Cardiac muscle cell (in vitro differentiated cells and primary cell): Measurements from ENCODE around the gene MGLL. TPM values are rescaled to one million over a fixed set of nuclear protein-coding genes. Genes with fewer than 3 reads are reported as not detected.

Experiments used
- DNase-seq, 2 donors: peaks; one replicate each; pipeline versions ENCODE4 v3.0.0 to v3.0.0-alpha.2; 2010 to 2017; ENCODE audit warnings: low read depth in 1 of 2, low spot score in 1 of 2
- H3K27ac ChIP-seq: fragments of 200-600 bp; sonication (generic); 2 replicates; pipeline ENCODE4 v1.5.1; 2016
- H3K27me3 ChIP-seq: fragments of 200-600 bp; sonication (generic); 2 replicates; pipeline ENCODE4 v1.6.0; 2016; ENCODE audit warnings: control low read depth
- H3K36me3 ChIP-seq: fragments of 200-600 bp; sonication (generic); 2 replicates; pipeline ENCODE4 v1.5.1; 2016; ENCODE audit warnings: control low read depth
- H3K4me1 ChIP-seq: fragments of 200-600 bp; sonication (generic); 2 replicates; pipeline ENCODE4 v1.8.1; 2017; ENCODE audit warnings: low read depth, mild to moderate bottlenecking, mixed run types
- H3K4me3 ChIP-seq: fragments of 200-600 bp; sonication (generic); 2 replicates; pipeline ENCODE4 v1.5.1; 2016; ENCODE audit warnings: mild to moderate bottlenecking
- H3K9me3 ChIP-seq: fragments of 200-600 bp; sonication (generic); 2 replicates; pipeline ENCODE4 v1.5.1; 2017; ENCODE audit warnings: low read depth, mild to moderate bottlenecking, control low read depth
- CTCF ChIP-seq: IDR thresholded peaks from 2 replicates; pipeline ENCODE4 v1.5.1; 2012; ENCODE audit warnings: low read depth, mild to moderate bottlenecking, low read length
- polyA plus RNA-seq: library from polyadenylated mRNA; unstranded; fragments of >200 nt; fragmentation: Nextera tagmentation; extraction: Ambion mirVana; gene quantifications from 2 replicates; pipeline ENCODE4 v1.2.1, GENCODE V29; 2016
- total RNA-seq: library from RNA; depleted of rRNA; stranded (reverse); fragments of >200 nt; gene quantifications from 2 replicates; pipeline ENCODE4 v1.2.3, GENCODE V29; 2016

MGLL gene
- total and polyA plus RNA-seq, 2 experiments from 2014 or later = 1.0 TPM

- H3K36me3 ChIP-seq = no peaks in the 10 kb centered on the region
- no peak overlapping the region for H3K27ac ChIP-seq
- no peaks in the 10 kb centered on the region for H3K9me3 ChIP-seq
- DNase-seq = no peak
- no peak for TF ChIP-seq CTCF
- no peak overlapping the region for H3K4me3 ChIP-seq
- peaks cover 14% of the 10 kb centered on the region for H3K4me1 ChIP-seq
- H3K27me3 ChIP-seq = no peaks in the 10 kb centered on the region
These were observed 93.8 kb downstream of the MGLL start for GRCh38 chr3:127728417-127729015.

GRCh38 chr3:127726894-127727293 lies 95.4 kb downstream of the MGLL start:
- Histone ChIP-seq H3K36me3 (no peaks in the 10 kb centered on the region), H3K27me3 (no peaks in the 10 kb centered on the region), H3K27ac (no peak overlapping the region), H3K4me3 (no peak overlapping the region), H3K4me1 (peaks cover 21% of the 10 kb centered on the region), H3K9me3 (no peaks in the 10 kb centered on the region)
- DNase-seq = no peak
- no peak for TF ChIP-seq CTCF

- H3K27ac ChIP-seq = no peak overlapping the region
- no peaks in the 10 kb centered on the region for H3K27me3 ChIP-seq
- peaks cover 10% of the 10 kb centered on the region for H3K4me1 ChIP-seq
- H3K4me3 ChIP-seq = no peak overlapping the region
- TF ChIP-seq CTCF = no peak
- DNase-seq = no peak
- no peaks in the 10 kb centered on the region for H3K36me3 ChIP-seq
- H3K9me3 ChIP-seq = no peaks in the 10 kb centered on the region
These were observed 99.2 kb downstream of the MGLL start for GRCh38 chr3:127723011-127723567.

- no peaks in the 10 kb centered on the region for H3K9me3 ChIP-seq
- no peak overlapping the region for H3K27ac ChIP-seq
- no peak for TF ChIP-seq CTCF
- no peak for DNase-seq
- no peak overlapping the region for H3K4me3 ChIP-seq
- H3K36me3 ChIP-seq = no peaks in the 10 kb centered on the region
- H3K4me1 ChIP-seq = peaks cover 13% of the 10 kb centered on the region
- H3K27me3 ChIP-seq = no peaks in the 10 kb centered on the region
These were observed 100.1 kb downstream of the MGLL start for GRCh38 chr3:127722091-127722784.

GRCh38 chr3:127720985-127721935 lies 101.1 kb downstream of the MGLL start:
- Histone ChIP-seq H3K27me3 (no peaks in the 10 kb centered on the region), H3K4me3 (no peak overlapping the region), H3K4me1 (peaks cover 13% of the 10 kb centered on the region), H3K27ac (no peak overlapping the region), H3K36me3 (no peaks in the 10 kb centered on the region), H3K9me3 (no peaks in the 10 kb centered on the region)
- no peak for TF ChIP-seq CTCF
- DNase-seq = no peak
